Kidney tubule cell (primary cell): ENCODE results near the gene RPL15.

Source experiments
- DNase-seq: peaks from one replicate; pipeline ENCODE4 v3.0.0-alpha.2; 2018; ENCODE audit warnings: low spot score

The RPL15 gene

GRCh38 chr3:23964537-23965235 is 47.8 kb downstream of the RPL15 start:
- no peak for DNase-seq

GRCh38 chr3:23966328-23966727 is 49.4 kb downstream of the RPL15 start:
- DNase-seq, result no peak

GRCh38 chr3:23968463-23969184 is 51.7 kb downstream of the RPL15 start:
- DNase-seq, result peak; percentile 47

- DNase-seq, result no peak
Observed at GRCh38 chr3:23969393-23969792, 52.5 kb downstream of the RPL15 start.
